Measurements from ENCODE around the gene MRPL28. TPM values are rescaled to one million over a fixed set of nuclear protein-coding genes. Genes with fewer than 3 reads are reported as not detected.
"Not testable (repeated sequence)": the region's sequence is repeated elsewhere in the genome, so short reads cannot be mapped to it uniquely, and the experiment has no call there.

Gene MRPL28
- total RNA-seq, 6 experiments from 2014 or later, result 105 to 131 (median 129) TPM

DNA sequence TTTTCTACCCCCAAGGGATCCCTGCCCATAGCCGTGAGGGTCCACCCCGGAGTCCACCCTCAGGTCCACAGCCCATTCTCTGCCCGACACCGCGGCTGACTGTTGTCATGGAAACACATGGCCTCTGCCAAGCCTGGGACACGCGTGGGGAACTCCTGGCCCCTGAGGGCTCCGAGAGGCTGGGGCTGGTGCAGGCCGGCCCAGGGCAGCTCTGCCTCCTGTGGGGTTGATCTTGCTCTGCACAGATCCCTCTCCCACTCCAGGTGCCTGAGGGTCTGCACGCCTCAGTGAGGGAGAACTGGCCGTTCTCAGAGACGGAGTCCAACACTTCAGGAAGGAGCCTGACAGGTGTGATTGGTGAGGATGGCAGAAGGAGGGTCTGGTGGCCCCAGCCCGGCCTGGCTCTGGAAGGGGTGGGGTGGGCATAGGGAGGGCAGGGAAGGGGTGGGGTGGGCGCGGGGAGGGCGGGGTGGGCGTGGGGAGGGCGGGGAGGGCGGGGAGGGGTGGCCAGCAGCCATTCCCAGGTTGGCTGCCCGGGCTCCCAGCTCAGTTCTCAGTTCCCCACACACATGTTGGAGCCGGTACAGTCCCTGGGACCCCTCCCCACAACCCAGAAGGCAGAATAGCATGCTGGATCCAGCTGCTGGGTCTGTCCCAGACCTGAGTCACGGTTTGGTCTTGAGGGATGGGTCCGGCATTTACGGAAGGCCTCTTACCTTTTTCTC lies 6.4 kb downstream of the MRPL28 start:
- H3K9me3 Mint-ChIP-seq, result no peaks in the 10 kb centered on the region
- TF ChIP-seq, protein P1, sequence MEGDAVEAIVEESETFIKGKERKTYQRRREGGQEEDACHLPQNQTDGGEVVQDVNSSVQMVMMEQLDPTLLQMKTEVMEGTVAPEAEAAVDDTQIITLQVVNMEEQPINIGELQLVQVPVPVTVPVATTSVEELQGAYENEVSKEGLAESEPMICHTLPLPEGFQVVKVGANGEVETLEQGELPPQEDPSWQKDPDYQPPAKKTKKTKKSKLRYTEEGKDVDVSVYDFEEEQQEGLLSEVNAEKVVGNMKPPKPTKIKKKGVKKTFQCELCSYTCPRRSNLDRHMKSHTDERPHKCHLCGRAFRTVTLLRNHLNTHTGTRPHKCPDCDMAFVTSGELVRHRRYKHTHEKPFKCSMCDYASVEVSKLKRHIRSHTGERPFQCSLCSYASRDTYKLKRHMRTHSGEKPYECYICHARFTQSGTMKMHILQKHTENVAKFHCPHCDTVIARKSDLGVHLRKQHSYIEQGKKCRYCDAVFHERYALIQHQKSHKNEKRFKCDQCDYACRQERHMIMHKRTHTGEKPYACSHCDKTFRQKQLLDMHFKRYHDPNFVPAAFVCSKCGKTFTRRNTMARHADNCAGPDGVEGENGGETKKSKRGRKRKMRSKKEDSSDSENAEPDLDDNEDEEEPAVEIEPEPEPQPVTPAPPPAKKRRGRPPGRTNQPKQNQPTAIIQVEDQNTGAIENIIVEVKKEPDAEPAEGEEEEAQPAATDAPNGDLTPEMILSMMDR (IDR thresholded peaks at IDR 0.05), result no peak
- peaks cover 2% of the 10 kb centered on the region; the same call in 1 of the 2 replicates for H3K27me3 Mint-ChIP-seq (ENCODE audit: insufficient read depth)
- no peaks in the 10 kb centered on the region for H3K4me1 Mint-ChIP-seq (ENCODE audit: low read depth)
- no peak overlapping the region for H3K27ac Mint-ChIP-seq
- 0 out of 2 replicates have a peak, but pooled peaks cover 7% of the 10 kb centered on the region for H3K36me3 Mint-ChIP-seq (ENCODE audit: low read depth)
- no peak overlapping the region for H3K4me3 Mint-ChIP-seq
- no peak for DNase-seq

DNA sequence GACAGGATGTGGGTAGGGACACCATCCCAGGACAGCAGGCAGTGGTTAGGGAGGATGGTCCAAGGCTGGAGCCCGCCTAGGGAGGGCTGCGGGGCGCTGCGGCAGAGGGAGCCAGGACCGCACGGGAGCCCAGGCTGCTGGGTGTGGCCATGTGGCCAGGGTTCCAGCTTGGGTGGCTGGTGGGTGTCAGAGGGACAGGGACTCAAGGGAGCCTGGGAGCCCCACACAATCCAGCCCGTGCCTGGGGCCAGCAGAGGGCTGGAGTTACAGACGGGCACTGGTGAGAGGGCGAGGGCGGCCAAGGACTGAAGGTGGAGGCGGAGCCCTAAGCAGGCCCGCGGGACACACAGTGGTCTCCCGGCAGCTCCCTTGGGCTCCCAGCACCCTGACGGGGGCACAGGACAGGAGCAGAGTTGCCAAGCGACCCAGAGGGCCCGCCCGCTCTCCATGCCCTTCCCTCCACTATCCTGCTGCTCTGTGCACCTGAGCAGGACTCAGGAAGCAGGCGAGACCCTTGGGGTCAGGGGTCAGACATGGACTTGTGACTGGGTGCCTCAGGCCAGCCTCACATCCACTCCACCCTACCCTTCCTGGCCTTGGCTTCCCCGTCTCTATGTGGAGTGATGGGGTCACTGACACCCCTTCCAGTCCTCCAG lies 7.1 kb downstream of the MRPL28 start:
- DNase-seq, result no peak
- Mint-ChIP-seq H3K4me3 (no peak overlapping the region), H3K27ac (no peak overlapping the region), H3K9me3 (no peaks in the 10 kb centered on the region), H3K36me3 (ENCODE audit: low read depth) (0 out of 2 replicates have a peak, but pooled peaks cover 7% of the 10 kb centered on the region), H3K27me3 (ENCODE audit: insufficient read depth) (peaks cover 2% of the 10 kb centered on the region; the same call in 1 of the 2 replicates), H3K4me1 (ENCODE audit: low read depth) (no peaks in the 10 kb centered on the region)
- TF ChIP-seq, protein P1 (IDR thresholded peaks at IDR 0.05), result no peak

DNA sequence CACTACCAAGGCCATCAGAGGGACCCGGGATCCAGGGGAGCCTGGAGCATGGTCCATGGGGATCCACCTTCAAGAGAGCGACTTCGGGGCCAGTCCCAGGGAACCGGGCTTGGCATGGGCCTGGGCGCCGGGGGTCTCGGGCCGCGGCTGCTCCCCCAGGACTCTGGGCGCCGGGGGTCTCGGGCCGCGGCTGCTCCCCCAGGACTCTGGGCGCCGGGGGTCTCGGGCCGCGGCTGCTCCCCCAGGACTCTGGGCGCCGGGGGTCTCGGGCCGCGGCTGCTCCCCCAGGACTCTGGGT lies 7.7 kb downstream of the MRPL28 start:
- not testable (repeated sequence) for H3K27me3 Mint-ChIP-seq (ENCODE audit: insufficient read depth); H3K4me1 Mint-ChIP-seq (ENCODE audit: low read depth)

DNA sequence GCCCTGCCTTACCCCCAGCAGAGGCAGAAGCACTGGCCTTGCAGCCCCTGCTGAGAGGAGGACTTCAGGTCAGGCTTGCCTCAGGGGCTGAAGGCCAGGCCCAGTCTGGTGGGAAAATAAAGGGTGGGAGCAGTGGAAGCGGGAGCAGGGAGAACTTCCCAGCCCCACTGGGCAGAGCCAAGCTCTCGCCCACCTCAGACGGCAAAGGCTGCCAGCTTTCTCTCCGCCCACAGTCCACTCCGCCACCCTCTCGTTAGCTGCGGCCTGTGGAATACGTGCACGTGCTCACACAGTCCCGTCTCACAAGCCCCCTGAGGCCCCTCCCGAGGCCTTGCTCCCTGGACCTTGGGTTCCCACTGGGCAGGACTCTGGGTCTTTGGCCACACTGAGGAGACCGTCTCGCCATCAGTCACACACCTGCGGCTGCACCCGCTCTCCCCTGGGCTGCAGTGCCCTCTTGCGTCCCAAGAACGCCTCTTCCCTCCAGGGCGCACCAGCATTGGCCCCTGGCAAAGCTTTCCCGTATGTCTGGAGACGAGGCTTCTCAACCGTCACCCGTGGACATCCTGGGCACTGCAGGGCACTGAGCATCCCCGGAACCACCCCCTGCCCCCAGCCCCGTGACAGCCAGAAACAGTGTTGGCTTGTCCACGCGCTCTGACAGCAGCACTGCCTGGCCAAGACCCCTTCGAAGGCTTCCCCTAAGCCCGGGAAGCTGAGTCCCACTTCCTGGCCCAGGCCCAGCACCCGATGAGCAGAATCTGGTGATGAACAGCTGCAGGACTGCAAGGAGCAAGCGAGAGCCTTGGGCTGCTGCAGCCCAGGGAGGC lies 8.3 kb downstream of the MRPL28 start:
- Mint-ChIP-seq H3K4me3 (no peak overlapping the region), H3K4me1 (ENCODE audit: low read depth) (no peaks in the 10 kb centered on the region), H3K27ac (no peak overlapping the region), H3K36me3 (ENCODE audit: low read depth) (0 out of 2 replicates have a peak, but pooled peaks cover 5% of the 10 kb centered on the region), H3K9me3 (no peaks in the 10 kb centered on the region), H3K27me3 (ENCODE audit: insufficient read depth) (peaks cover 2% of the 10 kb centered on the region; the same call in 1 of the 2 replicates)
- peak; percentile 51 for DNase-seq
- TF ChIP-seq, protein P1 (IDR thresholded peaks at IDR 0.05), result peak; percentile 77

More for the DNA sequence above, 7.7 kb downstream of the MRPL28 start:
- H3K4me3 Mint-ChIP-seq; H3K9me3 Mint-ChIP-seq; H3K36me3 Mint-ChIP-seq (ENCODE audit: low read depth); DNase-seq; H3K27ac Mint-ChIP-seq: not testable (repeated sequence)

DNA sequence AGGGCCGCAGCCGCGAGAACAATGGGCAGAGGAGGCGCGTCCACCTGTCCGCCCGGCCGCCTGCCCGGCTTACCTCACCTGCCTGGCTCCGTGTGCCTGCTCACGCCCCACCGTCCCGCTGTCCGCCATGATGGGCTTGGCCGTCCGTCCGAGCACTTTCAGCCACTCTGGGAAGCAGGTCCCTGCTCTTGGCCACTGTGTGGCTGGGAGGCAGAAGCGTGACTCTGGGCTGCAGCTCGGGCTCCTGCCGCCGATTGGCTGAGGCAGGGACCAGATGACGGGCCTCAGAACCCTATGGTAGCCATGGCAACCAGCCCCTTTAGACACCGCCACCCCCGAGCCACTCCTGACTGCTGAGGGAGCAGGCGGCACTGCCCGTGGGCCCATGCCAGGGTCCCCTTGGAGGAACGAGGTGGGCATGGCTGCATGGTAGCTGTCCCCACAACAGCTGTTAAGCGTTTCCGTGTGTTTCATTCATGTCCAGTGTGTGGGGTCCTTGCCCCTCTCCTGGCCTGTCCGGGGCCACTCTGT lies 8.9 kb downstream of the MRPL28 start:
- Mint-ChIP-seq H3K4me3 (no peak overlapping the region), H3K27me3 (ENCODE audit: insufficient read depth) (peaks cover 2% of the 10 kb centered on the region; the same call in 1 of the 2 replicates), H3K27ac (no peak overlapping the region)

More for the DNA sequence above, 8.9 kb downstream of the MRPL28 start:
- H3K9me3 Mint-ChIP-seq, result no peaks in the 10 kb centered on the region
- no peaks in the 10 kb centered on the region for H3K36me3 Mint-ChIP-seq (ENCODE audit: low read depth)
- no peaks in the 10 kb centered on the region for H3K4me1 Mint-ChIP-seq (ENCODE audit: low read depth)
- DNase-seq, result no peak
- TF ChIP-seq, protein P1 (IDR thresholded peaks at IDR 0.05), result no peak
